SU-DHL-6 (cell line): ENCODE results near the gene AKAP12.

Experiments
- H2AFZ ChIP-seq: fragments of 200-600 bp; sonication (generic); 2 replicates; pipeline ENCODE4 v1.6.1; 2014; ENCODE audit warnings: low read depth, mild to moderate bottlenecking, moderate library complexity, mixed read lengths, antibody characterized with exemption, low read length; ENCODE audit not compliant: severe bottlenecking
- H3F3A ChIP-seq: fragments of 200-600 bp; shearing (Covaris generic); 2 replicates; pipeline ENCODE4 v1.6.0; 2016; ENCODE audit warnings: antibody characterized with exemption, mild to moderate bottlenecking; ENCODE audit not compliant: insufficient read depth
- H3K27ac ChIP-seq: fragments of 200-600 bp; sonication (generic); 2 replicates; pipeline ENCODE4 v1.5.1; 2016; ENCODE audit warnings: low read depth, mild to moderate bottlenecking, low read length, moderate library complexity, mixed read lengths
- H3K27me3 ChIP-seq: fragments of 200-600 bp; sonication (generic), shearing (Covaris generic); 2 replicates; pipeline ENCODE4 v1.6.0; 2014; ENCODE audit warnings: mild to moderate bottlenecking, low read length
- H3K36me3 ChIP-seq: fragments of 200-600 bp; sonication (generic); 2 replicates; pipeline ENCODE4 v1.6.1; 2014; ENCODE audit warnings: mild to moderate bottlenecking, low read length, mixed read lengths
- H3K4me2 ChIP-seq: fragments of 300-600, 200-600 bp; shearing (Covaris generic), sonication (generic); 2 replicates; pipeline ENCODE4 v1.6.0; 2014; ENCODE audit warnings: low read length, low read depth, mild to moderate bottlenecking; ENCODE audit not compliant: poor library complexity, severe bottlenecking
- H3K4me3 ChIP-seq: fragments of 200-600 bp; sonication (generic); 2 replicates; pipeline ENCODE4 v1.5.1; 2014; ENCODE audit warnings: antibody characterized with exemption, low read length, mild to moderate bottlenecking, mixed read lengths; ENCODE audit not compliant: insufficient read depth, poor library complexity, severe bottlenecking
- H3K79me2 ChIP-seq: fragments of 200-600 bp; sonication (generic); 2 replicates; pipeline ENCODE4 v1.6.1; 2014; ENCODE audit warnings: mild to moderate bottlenecking, low read length, moderate library complexity; ENCODE audit not compliant: insufficient read depth
- H3K9ac ChIP-seq: fragments of 200-600 bp; sonication (generic); 2 replicates; pipeline ENCODE4 v1.7.0; 2014; ENCODE audit warnings: mild to moderate bottlenecking, low read length
- H3K9me2 ChIP-seq: fragments of 200-600 bp; sonication (generic); replicated peaks from 2 replicates; pipeline ENCODE4 v1.6.1; 2014; ENCODE audit warnings: low read length; ENCODE audit not compliant: insufficient read depth
- H3K9me3 ChIP-seq: fragments of 200-600 bp; sonication (generic); 2 replicates; pipeline ENCODE4 v1.6.1; 2014; ENCODE audit warnings: low read length, mixed read lengths; ENCODE audit not compliant: insufficient read depth
- H4K20me1 ChIP-seq: fragments of 200-600 bp; sonication (generic); 2 replicates; pipeline ENCODE4 v1.6.1; 2014; ENCODE audit warnings: low read depth, mild to moderate bottlenecking, antibody characterized with exemption, low read length, moderate library complexity, mixed read lengths
- CTCF ChIP-seq: fragments of 200-600 bp; sonication (generic); IDR thresholded peaks from one replicate; pipeline ENCODE4 v1.5.1; 2017; ENCODE audit warnings: antibody characterized with exemption, mild to moderate bottlenecking, low read length, moderate library complexity; ENCODE audit not compliant: insufficient read depth, poor library complexity, severe bottlenecking
- EZH2phosphoT487 ChIP-seq: fragments of 200-600 bp; sonication (generic), shearing (Covaris generic); conservative IDR thresholded peaks from 2 replicates; pipeline ENCODE4 v1.6.1; 2018; ENCODE audit warnings: mild to moderate bottlenecking, antibody characterized with exemption, low read length, moderate library complexity, mixed read lengths

The AKAP12 gene

GRCh38 chr6:151350442-151351145 lies 110.8 kb downstream of the AKAP12 start:
- Histone ChIP-seq H3K9me2 (no peaks in the 10 kb centered on the region), H4K20me1 (no peaks in the 10 kb centered on the region), H3K79me2 (no peaks in the 10 kb centered on the region), H3F3A (peaks cover 5% of the 10 kb centered on the region; the same call in 1 of the 2 replicates), H3K9me3 (no peaks in the 10 kb centered on the region), H2AFZ (no peak overlapping the region), H3K36me3 (no peaks in the 10 kb centered on the region), H3K4me2 (no peak overlapping the region), H3K9ac (no peak overlapping the region), H3K27me3 (no peaks in the 10 kb centered on the region), H3K27ac (no peak overlapping the region), H3K4me3 (no peak overlapping the region)
- no peak for TF ChIP-seq EZH2phosphoT487
- no peak for TF ChIP-seq CTCF

GRCh38 chr6:151351146-151351700 lies 111.5 kb downstream of the AKAP12 start:
- Histone ChIP-seq H3K4me3 (no peak overlapping the region), H3K9me2 (no peaks in the 10 kb centered on the region), H3K79me2 (no peaks in the 10 kb centered on the region), H3K27me3 (no peaks in the 10 kb centered on the region), H3K9ac (no peak overlapping the region), H2AFZ (no peak overlapping the region), H3F3A (peaks cover 5% of the 10 kb centered on the region; the same call in 1 of the 2 replicates), H3K27ac (no peak overlapping the region), H4K20me1 (no peaks in the 10 kb centered on the region), H3K9me3 (no peaks in the 10 kb centered on the region), H3K4me2 (no peak overlapping the region), H3K36me3 (no peaks in the 10 kb centered on the region)
- TF ChIP-seq CTCF = no peak
- TF ChIP-seq EZH2phosphoT487 = no peak

GRCh38 chr6:151351731-151352130 lies 112.0 kb downstream of the AKAP12 start:
- Histone ChIP-seq H2AFZ (no peak overlapping the region), H3F3A (peaks cover 5% of the 10 kb centered on the region; the same call in 1 of the 2 replicates), H3K9ac (no peak overlapping the region), H4K20me1 (no peaks in the 10 kb centered on the region), H3K36me3 (no peaks in the 10 kb centered on the region), H3K4me2 (no peak overlapping the region), H3K4me3 (no peak overlapping the region), H3K27me3 (no peaks in the 10 kb centered on the region), H3K27ac (no peak overlapping the region), H3K9me2 (no peaks in the 10 kb centered on the region), H3K9me3 (no peaks in the 10 kb centered on the region), H3K79me2 (no peaks in the 10 kb centered on the region)
- no peak for TF ChIP-seq CTCF
